HG03571 (cell line): Measurements from ENCODE around the gene RASL10B.
A peak's percentile ranks its signal among the peaks of the same experiment; 100 is the strongest.

Experiments used
- ATAC-seq: cut with Tn5 transposase; IDR thresholded peaks from one replicate; pipeline ENCODE4 v1.9.1; 2021; ENCODE audit not compliant: unreplicated experiment

The RASL10B gene

DNA sequence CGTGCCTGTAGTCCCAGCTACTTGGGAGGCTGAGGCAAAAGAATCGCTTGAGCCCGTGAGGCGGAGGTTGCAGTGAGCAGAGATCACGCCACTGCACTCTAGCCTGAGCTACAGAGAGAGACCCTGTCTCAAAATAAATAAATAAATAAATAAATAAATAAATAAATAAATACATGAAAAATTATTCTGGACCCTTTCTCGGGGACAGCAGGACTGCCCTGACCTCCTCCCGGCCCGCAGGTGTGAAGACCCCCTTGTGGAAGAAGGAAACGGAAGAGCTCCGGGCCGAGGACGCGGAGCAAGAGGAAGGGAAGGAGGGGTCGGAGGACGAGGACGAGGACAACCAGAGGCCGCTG, 32.3 kb downstream of the RASL10B start:
- ATAC-seq, result no peak

DNA sequence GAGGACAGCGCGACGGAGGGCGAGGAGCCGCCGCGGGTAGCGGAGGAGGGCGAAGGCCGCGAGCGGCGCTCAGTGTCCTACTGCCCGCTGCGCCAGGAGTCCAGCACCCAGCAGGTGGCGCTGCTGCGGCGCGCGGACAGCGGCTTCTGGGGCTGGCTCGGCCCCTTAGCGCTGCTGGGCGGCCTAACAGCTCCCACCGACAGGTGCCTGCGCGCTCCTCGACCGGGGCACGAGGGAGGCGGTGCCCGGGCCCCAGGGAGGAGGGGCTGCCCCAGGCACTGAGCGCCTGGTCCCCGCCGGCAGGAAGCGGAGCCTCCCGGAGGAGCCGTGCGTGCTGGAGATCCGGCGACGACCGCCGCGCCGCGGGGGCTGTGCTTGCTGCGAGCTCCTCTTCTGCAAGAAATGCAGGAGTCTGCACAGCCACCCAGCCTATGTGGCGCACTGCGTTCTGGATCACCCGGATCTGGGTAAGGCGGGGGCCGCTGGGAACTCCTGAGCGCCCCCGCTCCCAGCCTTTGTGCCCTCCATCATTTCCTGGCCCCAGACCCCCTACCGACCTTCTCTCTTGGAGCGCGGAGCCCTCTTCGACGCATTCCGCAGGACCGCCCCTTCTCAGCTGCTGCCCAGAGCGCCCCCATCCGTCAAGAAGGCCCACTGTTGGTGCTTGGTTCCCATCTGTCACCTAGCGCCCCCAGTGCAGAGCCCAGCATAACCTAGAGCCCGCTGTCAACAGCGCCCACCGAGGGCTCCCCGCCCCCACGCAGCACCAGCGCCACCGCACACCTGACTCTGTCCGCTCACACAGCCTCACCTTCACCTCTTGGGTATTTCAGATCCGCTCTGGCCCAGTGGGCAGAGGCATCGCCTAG, 32.9 kb downstream of the RASL10B start:
- peak; percentile 75 for ATAC-seq

DNA sequence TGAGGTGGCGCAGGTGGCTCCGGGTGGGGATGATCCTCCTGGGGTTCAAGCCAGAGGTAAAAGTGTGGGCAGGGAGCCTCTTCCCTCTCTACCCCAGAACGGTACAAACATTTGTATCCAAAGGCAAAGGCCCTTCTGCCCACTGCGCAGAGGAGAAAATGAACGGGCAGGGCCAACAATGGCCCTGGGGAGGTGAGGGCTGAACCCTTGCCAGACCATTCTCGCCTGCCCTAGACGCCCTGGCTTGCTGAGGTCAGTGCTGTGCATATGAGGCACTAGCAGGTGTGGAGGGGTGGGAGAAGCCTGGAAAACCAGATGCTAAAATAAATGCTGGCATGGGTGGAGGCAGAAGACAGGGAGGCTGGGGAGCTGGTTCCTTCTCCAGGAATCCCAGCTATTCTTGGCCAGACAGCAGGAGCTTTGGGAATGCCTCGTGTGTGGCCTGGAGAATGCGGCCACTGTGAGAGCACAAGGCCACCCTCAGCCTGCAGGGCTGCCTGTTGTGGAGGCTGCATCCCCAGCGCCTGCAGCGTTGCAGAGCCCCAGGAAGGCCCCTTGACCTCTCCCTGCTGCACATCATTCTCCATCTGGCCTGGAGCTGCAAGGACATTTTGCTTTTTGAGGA, 33.8 kb downstream of the RASL10B start:
- ATAC-seq, result no peak

DNA sequence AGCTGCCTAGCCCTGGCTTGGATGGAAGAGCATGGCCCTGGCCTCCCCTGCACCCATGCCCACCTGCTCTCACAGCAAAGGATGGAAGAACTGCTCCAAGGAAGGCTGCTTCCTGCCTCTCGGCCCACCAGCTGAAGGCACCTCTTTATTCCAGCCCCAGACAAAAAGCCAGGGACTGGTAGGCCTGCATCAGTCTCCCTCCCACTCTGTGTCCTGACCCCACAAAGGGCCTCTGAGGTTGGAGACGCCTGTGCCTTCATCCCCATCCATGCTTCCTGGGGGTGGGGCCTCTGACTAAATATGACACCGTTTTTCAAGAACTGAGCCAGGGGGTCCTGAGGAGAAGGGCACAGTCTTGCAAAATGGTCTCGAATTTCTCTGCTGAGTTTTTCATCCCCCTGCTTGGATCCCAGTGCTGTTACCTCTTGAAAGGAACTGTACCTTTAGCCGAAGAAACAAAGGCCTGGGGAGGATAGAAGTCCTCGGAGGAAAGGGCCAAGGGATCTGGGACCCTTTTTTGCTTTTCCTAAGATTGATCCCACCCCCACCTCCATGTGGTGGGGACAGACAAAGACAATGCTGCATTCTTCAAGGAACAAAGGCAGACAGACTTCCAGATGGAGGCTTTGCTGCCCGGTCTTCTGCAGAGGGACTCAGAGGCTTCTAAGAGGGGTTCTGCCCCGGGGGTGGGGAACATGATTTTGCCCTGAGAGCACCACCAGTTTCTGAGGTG, 34.5 kb downstream of the RASL10B start:
- ATAC-seq, result no peak

DNA sequence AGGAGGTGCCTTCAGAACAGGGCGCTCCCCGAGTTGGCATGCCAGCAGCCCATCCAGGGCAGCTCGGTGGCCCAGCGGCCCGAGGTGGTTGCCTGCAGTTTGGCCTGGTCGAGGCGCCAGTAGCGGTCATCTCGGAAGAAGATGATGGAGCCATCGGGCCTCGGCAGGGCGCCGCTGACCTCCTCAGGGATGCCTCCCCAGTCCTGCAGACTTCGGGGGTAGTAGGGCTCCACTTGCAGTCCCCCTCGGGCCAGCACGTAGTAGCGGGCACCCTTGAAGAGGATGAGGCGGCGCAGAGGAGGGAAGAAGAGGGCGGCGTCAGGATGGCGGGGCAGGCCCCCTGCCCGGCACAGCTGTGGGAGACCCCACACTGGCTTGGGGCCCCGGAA, 35.0 kb downstream of the RASL10B start:
- ATAC-seq, result no peak

DNA sequence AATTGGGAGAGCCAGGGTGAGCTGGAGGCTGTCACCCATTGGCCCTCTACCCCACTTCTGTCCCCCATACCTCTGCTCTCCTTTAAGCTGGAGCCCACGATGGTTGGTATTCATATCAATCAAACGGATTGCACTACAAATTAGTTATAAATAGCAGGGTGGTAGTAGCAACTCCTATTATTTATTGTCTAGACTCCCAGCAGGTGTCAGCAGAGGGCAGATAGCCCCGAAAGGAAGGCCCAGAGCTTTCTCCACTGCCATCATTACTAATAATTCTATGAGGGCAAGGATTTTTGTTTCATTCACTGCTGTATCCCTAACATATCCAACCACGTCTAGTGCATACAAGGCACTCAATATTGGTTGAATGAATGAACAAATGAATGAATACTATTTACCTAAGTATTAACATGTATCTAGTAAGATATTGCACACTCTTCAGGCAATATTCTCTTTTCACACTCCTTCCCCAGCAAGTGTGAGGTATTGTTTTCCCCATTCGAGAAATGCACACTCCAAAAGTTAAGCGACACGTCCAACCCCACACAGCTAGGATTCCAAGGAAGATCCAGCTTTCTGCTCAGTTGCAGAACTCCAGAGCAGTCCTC, 35.6 kb downstream of the RASL10B start:
- no peak for ATAC-seq

DNA sequence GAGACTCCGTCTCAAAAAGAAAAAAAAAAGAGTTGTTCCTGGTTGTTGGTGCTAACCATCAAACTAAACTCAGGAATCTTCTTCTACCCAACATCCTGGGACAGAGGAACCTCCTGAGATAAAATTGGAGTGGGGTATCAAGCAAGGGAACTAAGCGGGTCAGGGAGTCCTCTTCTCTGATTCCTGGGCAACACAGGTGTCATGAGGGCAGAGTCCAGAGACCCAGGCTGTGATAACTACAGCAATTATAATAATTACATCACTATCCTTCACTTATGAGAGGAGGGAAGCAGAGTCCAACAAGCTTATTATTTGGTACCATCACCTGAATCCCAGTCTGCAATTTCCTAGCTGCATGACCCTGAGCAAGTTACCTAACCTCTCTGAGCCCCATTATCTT, 37.4 kb downstream of the RASL10B start:
- no peak for ATAC-seq

DNA sequence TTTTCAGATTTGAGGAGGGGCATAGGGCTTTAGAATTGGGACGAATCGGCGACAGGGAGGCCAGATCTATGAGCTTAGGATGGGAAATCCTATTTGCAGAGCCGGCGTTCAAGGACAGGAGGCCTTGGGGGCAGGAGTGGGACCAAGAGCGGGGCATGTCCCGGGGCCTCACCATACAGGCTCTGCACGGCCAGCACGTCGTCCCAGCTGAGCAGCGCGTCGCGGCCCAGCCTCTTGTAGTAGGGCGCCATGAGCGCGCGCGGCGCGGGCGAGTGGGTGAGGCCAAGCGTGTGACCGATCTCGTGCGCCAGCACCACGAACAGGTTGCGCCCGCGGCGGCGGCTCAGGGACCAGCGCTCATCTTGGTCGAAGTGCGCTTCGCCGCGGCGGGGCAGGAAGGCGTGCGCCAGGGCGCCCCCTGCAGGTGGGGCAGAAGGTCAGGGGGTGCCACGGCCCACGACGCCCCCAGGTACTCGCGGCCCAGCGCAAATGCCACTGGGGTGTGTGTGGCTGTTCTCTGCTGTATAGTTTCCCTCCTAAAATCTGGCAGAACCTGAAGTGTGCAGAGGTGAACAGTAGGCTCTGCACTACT, 38.6 kb downstream of the RASL10B start:
- no peak for ATAC-seq

DNA sequence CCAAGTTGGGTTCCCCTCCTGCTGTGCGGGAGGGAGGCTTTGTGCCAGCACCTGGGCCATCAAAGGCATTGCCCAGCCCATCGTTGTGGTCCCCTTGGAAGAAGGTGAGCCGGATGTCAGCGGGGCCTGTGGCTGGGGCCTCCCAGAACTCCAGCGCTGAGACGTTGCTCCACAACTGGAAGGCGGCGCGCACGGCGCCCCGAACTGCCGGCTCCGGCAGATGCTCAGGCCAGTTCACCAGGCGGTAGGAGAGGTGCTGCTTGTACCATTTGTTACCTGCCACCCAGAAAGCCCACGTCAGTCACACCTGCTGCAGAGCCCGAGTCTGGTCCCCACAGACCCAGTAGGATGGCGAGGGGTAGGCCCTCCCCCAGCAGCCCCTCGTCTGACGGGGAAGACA, 41.7 kb downstream of the RASL10B start:
- ATAC-seq, result no peak

DNA sequence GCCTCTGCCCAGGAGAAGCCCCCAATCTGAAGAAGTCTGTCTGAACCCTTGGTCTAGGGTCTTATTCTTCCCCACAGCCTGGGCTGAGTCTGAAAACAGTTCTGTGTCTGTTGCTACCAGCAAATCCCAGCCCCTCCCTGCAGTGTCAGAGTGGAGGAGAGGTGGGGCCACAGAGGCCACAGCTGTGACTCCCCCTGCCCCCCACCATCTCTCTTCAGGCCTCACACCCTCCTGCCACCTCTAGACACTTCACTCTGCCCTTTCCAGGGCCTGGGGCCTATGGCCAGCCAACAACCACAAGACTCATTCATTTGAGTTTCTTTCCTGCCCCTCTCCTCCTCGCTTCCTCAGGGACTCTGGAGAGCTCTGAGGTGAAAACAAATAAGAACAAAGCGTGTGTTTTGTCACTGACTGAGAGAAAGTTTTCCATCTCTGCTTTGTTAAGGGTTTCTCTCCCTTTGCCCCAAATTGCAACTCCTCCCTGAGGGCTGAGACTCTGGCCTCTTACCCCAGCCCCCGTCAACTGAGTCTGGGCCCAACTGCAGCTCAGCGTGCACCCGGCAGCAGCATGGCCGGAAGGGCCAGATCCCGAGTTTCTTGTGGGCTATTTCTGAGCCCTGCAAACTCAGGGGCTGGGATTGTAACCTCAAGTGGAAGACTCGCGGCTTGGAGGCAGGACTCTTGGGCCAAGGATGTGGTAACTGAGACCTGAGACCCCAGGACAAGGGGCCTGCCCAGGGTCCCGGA, 42.4 kb downstream of the RASL10B start:
- ATAC-seq, result no peak

DNA sequence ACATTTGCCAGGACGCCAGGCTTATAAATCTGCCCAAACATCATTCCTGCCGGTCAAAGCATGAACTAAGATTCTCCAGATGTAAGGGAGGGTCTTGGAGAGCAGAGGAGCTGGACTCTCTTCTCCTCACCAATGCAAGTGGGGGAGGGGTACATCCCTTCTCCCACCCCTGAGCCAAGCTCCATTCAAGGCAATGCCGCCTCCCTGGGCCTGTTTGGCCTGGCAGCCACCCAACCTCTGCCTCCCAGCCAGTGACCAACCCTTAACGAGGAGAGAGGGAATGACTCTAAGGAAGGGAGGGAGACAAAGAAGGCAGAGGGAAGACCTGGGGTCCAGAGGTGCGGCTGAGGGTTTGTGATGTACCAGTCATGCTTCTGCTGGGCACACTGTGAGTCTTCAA, 43.1 kb downstream of the RASL10B start:
- no peak for ATAC-seq

DNA sequence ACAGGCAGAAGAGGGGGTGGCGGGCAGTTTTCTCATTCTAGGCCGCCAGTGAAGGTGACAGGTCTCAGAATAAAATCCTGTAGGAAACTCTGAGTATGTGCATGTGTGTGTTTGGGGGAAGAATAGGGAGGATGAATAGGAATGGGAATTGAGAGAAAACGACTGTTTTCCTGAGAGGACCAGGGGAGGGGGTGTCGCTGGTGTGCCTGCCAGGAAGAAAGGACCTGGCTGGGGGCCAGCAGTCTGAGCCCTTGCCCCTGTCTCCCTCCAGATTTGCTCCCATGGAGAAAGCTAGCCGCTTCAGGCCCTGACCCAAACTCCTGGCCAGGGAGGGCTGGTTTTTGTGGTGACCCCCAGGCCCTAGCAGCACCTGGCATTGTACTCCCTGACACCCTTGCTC, 43.6 kb downstream of the RASL10B start:
- no peak for ATAC-seq

DNA sequence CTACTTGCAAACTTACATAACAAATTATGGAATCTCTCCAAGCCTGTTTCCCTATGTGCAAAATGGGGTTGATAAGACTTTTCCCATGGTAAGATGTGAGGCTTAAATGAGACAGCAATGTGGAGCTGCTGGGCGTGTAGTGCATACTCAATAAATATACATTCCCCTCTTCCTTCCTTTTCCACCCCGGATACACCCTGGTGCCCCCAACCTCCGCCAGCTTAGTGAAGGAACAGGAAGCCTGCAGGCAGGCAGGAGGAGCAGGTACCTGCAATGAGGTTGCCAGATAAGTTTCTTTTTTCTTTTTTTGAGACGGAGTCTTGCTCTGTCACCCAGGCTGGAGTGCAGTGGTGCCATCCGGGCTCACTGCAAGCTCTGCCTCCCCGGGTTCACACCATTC, 44.1 kb downstream of the RASL10B start:
- no peak for ATAC-seq

DNA sequence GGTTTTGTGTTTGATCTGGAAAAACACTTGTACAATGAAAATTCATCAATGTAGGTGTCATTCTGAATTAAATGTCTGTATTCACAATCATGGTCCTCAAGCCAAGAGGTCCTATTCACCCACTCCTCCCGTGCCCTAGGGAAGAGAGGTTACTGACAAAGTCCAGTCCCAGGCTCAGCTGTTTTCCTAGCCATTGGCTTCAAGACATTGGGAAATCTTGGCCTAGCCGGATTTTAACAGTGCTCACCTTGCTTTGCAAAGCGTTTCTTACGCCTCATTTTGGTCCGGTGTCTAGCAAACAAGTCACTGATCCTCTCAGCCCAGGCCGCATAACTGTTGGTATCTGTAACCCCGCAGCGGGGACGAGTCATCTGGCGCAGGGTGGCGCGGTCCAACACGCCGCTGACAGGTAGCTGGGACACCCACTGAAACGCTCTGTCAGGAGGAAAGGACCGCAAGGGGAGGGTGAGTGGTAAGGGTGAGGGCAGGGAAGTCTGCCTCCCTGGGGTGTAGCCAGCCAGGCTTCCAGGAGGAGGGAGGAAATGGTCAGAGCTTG, 47.3 kb downstream of the RASL10B start:
- no peak for ATAC-seq

DNA sequence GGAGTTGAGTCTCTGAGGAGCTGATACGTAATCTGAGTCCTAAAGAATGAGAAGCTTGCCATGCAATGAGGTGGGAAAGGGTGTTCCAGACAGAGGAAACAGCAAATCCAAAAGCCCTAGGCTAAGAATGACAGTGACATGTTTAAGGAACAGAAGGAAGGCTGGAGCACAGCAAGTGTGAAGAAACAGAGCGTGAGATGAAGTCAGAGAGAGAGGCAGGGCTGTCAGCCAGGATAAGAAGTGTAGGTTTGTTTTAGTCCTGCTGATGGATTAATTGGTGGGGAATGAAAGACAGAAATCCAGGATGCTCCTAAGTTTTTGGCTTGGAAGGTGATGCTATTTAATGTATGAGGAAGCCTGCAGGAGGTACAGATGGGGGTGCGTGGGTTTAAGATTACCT, 49.5 kb downstream of the RASL10B start:
- no peak for ATAC-seq

DNA sequence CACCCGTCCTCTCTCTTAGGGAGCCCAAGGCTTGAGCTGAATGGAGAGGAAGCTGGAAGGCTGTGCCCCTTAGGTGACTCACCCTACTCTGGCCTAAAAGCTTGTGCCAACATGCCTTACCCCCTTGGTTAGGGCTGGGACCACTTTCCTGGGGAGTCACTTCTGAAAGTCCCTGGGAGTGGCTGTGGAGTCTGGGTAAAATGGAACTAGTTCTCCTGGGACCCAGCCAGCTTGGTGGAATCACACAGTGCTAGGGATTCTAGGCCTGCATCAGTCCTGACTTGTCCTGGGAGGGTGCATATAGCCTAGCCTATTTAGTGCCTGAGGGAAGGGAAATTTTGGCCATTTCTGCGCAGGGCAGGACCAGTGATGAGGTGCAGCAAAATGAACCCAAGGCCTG, 53.5 kb downstream of the RASL10B start:
- ATAC-seq, result no peak

DNA sequence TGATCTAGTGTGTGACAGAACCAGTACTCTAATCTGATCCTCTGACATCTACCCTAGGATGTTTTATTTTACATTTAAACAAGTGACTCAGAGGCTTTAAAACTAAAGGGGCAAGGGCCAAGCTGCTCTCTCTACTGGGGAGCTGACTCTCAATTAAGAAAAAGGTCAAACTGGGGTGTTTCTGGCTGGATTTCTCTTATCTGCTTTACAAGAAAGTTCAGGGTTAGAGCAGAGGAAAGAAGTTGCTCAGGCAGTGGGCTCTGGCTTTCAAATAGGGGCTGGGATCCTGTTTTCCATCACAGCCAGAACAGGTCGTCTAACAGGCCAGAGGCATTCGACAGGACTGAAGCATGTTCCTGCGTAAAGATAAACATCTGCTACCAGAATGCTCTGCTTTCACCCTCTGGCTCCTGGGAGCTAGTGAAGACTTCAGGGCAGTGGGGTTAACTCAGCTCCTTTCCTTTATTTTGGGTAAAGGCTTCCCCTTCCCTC, 55.5 kb downstream of the RASL10B start:
- no peak for ATAC-seq

DNA sequence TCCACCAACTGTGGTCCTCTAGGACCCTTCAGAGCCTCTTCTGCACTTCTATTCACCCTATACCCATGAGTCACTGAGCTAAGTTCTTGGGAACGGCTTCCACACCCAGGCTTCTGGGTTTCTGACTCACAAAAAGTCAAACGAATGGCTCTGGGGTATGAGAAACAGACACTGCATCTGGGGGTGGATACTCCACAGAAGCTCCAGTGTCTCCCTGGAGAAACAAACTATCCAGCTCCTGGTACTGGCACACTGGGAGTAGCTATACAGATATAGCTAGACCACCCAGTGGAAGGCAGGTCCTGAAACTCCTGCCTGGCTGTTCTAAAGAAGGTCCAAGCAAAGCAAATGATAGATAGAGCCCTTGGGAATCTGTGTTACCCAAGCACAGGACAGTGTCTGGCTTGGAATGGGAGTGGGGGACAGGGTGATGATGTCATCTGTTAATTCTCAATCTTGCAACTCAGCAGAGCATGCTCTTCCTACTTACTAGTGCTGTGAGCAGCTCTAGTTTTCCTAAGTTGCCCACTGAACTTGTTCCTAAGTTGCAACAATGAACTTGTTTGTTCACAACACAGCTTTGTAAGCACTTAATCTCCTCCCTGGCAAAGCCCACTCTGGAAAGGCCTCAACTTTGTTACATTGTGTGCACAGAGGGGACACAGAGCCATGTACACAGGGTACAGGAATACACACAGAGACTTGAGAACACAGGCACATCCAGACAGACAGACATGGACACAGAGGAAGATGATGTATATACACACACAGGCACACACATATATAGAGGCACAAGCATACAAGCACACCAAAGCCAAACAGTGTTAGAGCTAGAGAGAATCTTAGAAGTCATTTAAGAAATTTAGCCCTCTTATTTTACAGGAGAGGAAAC, 57.3 kb downstream of the RASL10B start:
- ATAC-seq, result no peak

DNA sequence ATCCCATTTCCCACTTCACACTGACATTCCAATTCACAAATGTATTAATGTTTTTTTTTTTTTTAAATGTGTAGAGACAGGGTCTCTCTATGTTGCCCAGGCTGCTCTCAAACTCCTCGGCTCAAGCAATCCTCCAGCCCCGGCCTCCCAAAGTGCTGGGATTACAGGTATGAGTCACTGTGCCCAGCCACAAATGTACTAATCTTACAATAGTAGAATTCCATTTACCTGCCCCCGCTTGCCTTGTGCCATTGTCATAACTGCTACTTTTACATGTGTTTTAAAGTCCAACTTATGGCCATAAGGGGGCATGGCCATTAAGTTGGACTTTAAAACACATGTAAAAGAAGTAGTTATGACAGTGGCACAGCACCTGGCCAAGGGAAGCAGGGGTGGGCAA, 59.4 kb downstream of the RASL10B start:
- no peak for ATAC-seq
